Measurements from ENCODE around the gene SOST. TPM values are rescaled to one million over a fixed set of nuclear protein-coding genes. Genes with fewer than 3 reads are reported as not detected.

SOST gene
- total and polyA plus RNA-seq, 7 donors, result not detected

- H3K4me3 ChIP-seq, result no peak overlapping the region
- H3K4me1 ChIP-seq, result peaks cover 17% of the 10 kb centered on the region
- intact Hi-C loops (cut with DNase I), result no loop called here
- ATAC-seq, result no peak
- no peak for DNase-seq
- no peak for TF ChIP-seq CTCF (IDR thresholded peaks at IDR 0.05)
- no peaks in the 10 kb centered on the region for H3K36me3 ChIP-seq (ENCODE audit: insufficient read depth in 1 of 2, low read depth in 1 of 2)
- H3K9me3 ChIP-seq, result no peaks in the 10 kb centered on the region
- 67 to 77% (median 75%) methylated on average over 6 of the region's 6 CpGs for WGBS, 3 donors
- peaks cover 0 to 25% (median 0%) of the 10 kb centered on the region in 3 donors for H3K27me3 ChIP-seq (ENCODE audit: insufficient read depth in 3 of 3, low read length in 2 of 3)
- H3K27ac ChIP-seq, result no peak overlapping the region
Observed at GRCh38 chr17:43717913-43718312, 40.7 kb downstream of the SOST start.

GRCh38 chr17:43714465-43715149, 44.0 kb downstream of the SOST start:
- intact Hi-C loops (cut with DNase I), result no loop called here

DNA sequence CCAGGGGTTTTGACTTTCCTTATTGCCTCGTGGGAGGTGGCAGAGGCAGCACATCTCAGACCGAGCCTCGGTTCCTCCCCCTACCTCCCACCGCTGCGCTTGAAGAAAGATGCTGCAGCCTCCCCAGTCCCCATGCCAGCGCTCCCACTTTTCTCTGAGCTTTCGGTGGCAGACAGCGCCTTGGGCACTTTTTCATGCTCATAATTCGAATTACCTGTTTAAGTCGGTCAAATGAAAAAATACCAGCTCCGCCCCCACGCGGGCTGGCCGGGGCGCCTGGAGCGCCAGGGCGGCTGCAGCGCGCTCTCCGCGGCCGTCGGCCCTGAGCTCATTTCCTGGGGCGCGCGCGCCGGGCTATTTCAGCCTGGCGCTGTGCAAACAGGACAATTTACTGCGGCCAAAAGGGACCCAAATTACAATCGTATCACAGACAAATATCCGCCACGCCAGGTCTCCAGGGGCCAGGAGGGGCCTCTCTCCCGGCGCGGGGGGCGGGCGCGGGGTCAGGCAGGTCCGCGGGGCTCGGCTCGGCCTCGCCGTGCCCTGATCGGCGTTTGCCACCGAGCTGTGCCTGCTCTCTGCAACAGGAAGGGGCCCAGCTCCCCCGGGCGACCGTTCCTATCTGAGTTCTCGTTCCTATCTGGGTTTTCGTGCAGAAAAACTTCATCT, 45.0 kb downstream of the SOST start:
- Histone ChIP-seq H3K36me3 (ENCODE audit: insufficient read depth in 1 of 2, low read depth in 1 of 2) (no peaks in the 10 kb centered on the region), H3K9me3 (no peaks in the 10 kb centered on the region), H3K27me3 (ENCODE audit: insufficient read depth in 3 of 3, low read length in 2 of 3) (peaks cover 0 to 41% (median 4%) of the 10 kb centered on the region in 3 donors), H3K27ac (no peak overlapping the region), H3K4me3 (peak overlapping the region; percentile 64), H3K4me1 (peaks cover 11% of the 10 kb centered on the region)
- intact Hi-C loops (cut with DNase I), result no loop called here
- DNase-seq, result peak in 1 of 2 donors; percentile 32
- no peak for TF ChIP-seq CTCF (IDR thresholded peaks at IDR 0.05)
- WGBS, 3 donors, result 1 to 2% (median 2%) methylated on average over 53 of the region's 53 CpGs
- ATAC-seq, result peak in 1 of 4 donors; percentile 67

More at GRCh38 chr17:43714465-43715149, 44.0 kb downstream of the SOST start:
- Histone ChIP-seq H3K4me3 (no peak overlapping the region), H3K9me3 (no peaks in the 10 kb centered on the region), H3K4me1 (peaks cover 11% of the 10 kb centered on the region), H3K36me3 (ENCODE audit: insufficient read depth in 1 of 2, low read depth in 1 of 2) (no peaks in the 10 kb centered on the region), H3K27ac (no peak overlapping the region), H3K27me3 (ENCODE audit: insufficient read depth in 3 of 3, low read length in 2 of 3) (peaks cover 0 to 41% (median 4%) of the 10 kb centered on the region in 3 donors)
- no peak for DNase-seq
- no peak for TF ChIP-seq CTCF (IDR thresholded peaks at IDR 0.05)
- peak in 2 of 4 donors; percentile 19 to 34 for ATAC-seq
- 69 to 76% (median 75%) methylated on average over 4 of the region's 4 CpGs for WGBS, 3 donors

DNA sequence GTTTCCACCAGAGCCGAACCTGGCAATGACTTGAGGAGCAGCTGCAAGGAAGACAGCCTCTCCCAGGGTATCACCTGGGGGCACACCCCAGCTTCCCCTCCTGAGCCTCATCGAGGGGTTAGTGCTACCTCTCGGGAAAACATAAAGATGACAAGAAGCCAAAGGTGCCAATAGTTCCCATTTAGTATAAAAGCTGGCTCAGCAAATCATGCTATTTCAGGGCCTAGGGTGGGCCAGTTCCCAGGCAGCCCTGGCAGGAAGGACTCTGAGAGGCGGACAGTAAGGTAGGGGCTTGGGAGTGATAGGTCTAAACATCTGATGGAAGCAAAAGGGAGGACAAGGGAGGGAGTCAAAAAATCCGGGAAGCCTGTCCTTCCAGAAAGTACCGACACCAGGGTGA, 46.2 kb downstream of the SOST start:
- no peaks in the 10 kb centered on the region for H3K9me3 ChIP-seq
- ATAC-seq, result no peak
- WGBS, 3 donors, result 73 to 76% (median 73%) methylated on average over 6 of the region's 6 CpGs
- no peaks in the 10 kb centered on the region for H3K36me3 ChIP-seq (ENCODE audit: insufficient read depth in 1 of 2, low read depth in 1 of 2)
- no peak overlapping the region for H3K4me3 ChIP-seq
- DNase-seq, result no peak
- H3K4me1 ChIP-seq, result peaks cover 11% of the 10 kb centered on the region
- intact Hi-C loops (cut with DNase I), result no loop called here
- no peak overlapping the region for H3K27ac ChIP-seq
- peaks cover 0 to 41% (median 4%) of the 10 kb centered on the region in 3 donors for H3K27me3 ChIP-seq (ENCODE audit: insufficient read depth in 3 of 3, low read length in 2 of 3)
- TF ChIP-seq CTCF (IDR thresholded peaks at IDR 0.05), result no peak

Measured in psoas muscle (tissue), 8 donors.